M059J (cell line): ENCODE measurements around the gene AZU1. TPM values are rescaled to one million over a fixed set of nuclear protein-coding genes. Genes with fewer than 3 reads are reported as not detected.
A peak's percentile ranks its signal among the peaks of the same experiment; 100 is the strongest.
"Not testable (repeated sequence)": the region's sequence is repeated elsewhere in the genome, so short reads cannot be mapped to it uniquely, and the experiment has no call there.

ENCODE experiments used
- DNase-seq: peaks from one replicate; pipeline ENCODE4 v3.0.0-alpha.2; 2012; ENCODE audit warnings: low read depth
- total RNA-seq: library from RNA; depleted of rRNA; stranded (reverse); fragments of >200 nt; shearing (Covaris generic); gene quantifications from 2 replicates; pipeline ENCODE4 v1.2.3, GENCODE V29; 2014

Gene AZU1
- total RNA-seq, 1 experiment from 2014 or later: not detected

DNA sequence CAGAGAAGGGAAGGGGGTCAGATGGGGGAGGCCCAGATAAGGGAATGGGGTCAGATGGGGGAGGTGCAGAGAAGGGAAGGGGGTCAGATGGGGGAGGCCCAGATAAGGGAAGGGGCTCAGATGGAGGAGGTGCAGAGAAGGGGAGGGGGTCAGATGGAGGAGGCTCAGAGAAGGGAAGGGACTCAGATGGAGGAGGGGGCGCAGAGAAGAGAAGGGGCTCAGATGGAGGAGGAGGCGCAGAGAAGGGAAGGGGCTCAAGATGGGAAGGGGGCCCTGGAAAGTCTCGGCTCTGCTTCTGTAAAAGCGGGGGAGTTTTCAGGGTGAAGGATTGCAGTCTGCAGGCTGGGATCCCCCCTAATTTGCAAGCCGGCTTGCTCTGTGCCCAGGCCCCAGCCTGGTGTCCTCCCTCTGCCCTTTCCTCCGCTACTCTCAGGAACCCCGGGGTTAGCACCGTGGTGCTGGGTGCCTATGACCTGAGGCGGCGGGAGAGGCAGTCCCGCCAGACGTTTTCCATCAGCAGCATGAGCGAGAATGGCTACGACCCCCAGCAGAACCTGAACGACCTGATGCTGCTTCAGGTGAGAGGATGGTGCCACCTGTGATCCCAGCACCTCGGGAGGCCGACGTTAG is 1.6 kb downstream of the AZU1 start:
- no peak for DNase-seq

DNA sequence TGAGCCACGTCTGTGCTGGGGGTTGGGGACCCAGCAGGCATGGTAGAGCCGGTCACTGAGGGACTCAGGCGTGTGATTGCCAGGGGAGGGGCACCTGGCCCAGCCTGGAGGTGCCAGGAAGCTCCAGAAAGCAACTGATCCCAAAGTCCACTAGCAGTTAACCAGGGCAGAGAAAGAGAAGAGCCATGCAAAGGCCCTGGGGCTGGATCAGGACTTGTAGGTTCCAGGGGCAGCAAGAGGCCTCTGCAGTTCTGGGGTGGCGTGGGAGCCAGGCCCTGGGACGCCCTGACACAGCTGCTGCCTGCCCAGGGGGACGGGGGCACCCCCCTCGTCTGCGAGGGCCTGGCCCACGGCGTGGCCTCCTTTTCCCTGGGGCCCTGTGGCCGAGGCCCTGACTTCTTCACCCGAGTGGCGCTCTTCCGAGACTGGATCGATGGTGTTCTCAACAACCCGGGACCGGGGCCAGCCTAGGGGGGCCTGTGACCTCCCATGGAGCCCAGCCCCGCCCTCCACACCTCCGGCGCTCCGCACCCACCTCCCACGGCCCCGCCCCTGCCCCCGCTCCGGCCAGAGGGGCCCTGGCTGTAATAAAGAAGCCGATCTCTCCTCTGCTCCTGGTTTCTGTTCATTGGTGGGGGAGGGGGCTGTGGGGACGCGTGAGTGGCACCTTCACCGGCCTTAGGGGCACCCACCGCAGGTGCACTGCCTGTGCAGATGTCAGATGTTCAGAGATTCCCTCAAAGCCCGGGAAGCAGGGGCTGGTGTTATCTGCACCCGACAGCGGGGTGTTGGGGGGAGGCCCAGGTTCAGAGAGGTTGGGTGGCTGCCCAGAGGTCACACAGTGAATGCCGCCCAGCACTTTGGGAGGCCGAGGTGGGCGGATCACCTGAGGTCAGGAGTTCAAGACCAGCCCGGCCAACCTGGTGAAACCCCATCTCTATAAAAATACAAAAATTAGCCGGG is 4.1 kb downstream of the AZU1 start:
- no peak for DNase-seq

GRCh38 chr19:834216-834615 is 6.6 kb downstream of the AZU1 start:
- DNase-seq: no peak

- no peak for DNase-seq
Observed at GRCh38 chr19:835210-835810, 7.7 kb downstream of the AZU1 start.

- no peak for DNase-seq
Observed at GRCh38 chr19:840519-841206, 13.0 kb downstream of the AZU1 start, which contains the start of gene PRTN3. PRTN3 (plus strand) TSS chr19:840999; CDS start chr19:841009, 10 bp downstream.

GRCh38 chr19:842802-843179 is 15.2 kb downstream of the AZU1 start:
- not testable (repeated sequence) for DNase-seq

DNA sequence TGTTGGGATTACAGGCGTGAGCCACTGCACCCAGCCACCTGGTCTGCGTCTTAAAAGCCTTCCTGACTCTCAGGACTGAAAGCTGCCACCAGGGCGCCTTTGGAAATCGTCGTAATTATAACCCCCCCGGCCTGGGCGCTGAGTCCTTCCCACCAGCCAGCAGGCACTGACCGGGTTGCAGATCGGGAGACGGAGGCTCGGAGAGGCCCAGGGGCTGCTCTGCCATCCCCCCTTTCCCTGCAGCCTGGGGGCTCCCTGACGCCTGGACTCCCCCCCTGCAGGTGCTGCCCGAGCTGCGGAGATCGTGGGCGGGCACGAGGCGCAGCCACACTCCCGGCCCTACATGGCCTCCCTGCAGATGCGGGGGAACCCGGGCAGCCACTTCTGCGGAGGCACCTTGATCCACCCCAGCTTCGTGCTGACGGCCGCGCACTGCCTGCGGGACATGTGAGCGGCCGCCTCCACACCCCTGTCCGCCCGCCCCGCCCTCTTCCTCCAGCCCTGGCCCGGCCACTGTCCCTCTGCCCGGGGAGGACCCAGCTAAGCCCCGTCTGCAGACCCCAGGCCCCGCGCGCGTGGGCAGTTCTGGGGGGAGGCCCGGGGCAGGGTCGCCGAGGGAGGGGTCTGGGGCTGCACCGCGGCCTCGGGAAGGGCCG is 15.7 kb downstream of the AZU1 start:
- peak; percentile 34 for DNase-seq

DNA sequence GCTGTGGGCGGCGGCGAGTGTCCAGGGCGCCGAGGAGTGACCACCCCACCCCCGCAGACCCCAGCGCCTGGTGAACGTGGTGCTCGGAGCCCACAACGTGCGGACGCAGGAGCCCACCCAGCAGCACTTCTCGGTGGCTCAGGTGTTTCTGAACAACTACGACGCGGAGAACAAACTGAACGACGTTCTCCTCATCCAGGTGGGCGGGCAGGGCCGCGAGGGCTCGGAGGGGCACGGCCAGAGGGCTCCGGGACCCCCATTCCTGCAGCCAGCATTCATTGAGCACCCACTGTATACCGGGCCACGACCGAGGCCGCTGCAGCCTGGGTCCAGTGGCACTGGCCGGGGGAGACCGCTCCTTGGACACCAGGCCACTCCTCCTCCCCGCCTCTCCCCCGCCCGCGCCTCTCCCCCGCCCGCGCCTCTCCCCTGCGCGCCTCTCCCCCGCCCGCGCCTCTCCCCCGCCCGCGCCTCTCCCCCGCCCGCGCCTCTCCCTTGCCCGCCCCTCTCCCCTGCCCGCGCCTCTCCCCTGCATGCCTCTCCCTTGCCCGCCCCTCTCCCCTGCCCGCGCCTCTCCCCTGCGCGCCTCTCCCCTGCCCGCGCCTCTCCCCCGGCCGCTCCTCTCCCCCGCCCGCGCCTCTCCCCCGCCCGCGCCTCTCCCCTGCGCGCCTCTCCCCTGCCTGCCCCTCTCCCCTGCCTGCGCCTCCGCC is 16.4 kb downstream of the AZU1 start:
- DNase-seq: no peak

- no peak for DNase-seq
Observed at GRCh38 chr19:844546-844971, 16.9 kb downstream of the AZU1 start.

DNA sequence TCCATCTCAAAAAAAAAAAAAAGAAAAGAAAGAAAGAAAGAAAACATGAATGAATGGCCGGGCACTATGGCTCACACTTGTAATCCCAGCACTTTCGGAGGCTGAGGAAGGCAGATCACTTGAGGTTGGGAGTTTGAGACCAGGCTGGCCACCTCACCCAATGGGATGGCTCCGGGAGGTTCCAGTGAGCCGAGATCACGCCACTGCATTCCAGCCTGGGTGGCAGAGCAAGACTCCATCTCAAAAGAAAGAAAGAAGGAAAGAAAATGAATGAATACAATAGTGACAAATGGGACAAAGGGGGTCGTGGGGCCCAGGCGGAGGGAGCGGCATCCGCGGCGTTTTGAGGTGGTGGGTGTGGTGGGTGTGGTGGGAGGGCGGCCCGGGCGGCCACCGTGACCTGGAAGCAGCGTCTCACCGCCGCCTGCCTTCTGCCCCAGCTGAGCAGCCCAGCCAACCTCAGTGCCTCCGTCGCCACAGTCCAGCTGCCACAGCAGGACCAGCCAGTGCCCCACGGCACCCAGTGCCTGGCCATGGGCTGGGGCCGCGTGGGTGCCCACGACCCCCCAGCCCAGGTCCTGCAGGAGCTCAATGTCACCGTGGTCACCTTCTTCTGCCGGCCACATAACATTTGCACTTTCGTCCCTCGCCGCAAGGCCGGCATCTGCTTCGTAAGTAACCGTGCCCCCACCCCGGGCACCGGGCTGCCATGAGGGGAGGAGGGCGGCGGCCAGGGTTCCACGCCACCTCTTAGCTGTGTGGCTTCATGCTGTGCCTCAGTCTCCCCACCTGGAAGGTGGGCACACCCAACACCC is 18.3 kb downstream of the AZU1 start:
- DNase-seq: no peak

- peak; percentile 25 for DNase-seq
Observed at GRCh38 chr19:848386-848921, 20.8 kb downstream of the AZU1 start.

DNA sequence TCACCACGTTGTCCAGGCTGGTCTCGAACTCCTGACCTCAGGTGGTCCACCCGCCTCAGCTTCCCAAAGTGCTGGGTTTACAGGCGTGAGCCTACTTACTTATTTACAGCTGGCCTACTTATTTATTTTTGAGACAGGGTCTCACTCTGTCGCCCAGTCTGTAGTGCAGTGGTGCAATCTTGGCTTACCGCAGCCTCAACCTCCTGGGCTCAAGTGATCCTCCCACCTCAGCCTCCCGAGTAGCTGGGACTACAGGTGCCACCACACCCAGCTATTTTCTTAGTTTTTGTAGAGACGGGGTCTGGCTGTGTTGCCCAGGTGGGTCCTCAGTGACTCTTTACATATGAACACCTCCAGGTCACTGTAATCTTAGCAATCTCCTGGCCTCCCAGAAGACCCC is 21.6 kb downstream of the AZU1 start:
- not testable (repeated sequence) for DNase-seq

DNA sequence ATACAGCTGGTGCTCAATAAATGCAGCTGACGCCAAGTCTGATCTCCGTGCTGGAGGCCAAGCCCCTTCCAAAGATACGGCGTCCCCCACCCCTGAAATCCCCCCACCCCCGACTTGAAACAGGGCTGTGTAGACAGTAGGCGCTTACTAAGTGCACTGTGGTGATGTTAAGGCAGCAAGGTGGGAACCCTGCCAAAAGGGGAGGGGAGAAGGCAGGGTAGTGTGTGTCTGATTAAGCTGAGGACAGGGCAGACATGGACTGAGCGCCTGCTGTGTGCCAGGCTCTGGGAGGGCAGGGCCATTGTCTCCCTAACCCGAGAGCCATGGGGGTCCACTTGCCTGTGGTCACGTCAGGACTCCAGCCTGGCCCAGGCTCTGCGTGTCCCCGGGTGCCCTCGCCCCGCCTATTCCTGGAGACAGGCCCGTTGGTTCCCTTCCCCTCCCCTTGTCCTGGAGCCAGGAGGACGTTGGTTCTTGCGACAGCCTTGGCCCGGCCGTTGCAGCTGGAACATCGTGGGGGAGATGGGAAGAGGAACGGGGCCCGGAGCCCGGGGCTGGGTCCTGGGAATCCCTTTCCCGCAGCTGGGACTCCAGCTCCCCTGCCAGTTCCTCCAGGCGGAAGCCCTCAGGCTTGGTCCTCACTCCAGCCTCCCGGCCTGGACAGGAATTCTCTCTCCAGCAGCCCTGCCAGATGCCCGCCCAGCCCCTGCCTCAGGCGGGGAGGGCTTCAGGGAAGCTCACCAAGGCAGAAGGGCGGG is 22.8 kb downstream of the AZU1 start:
- DNase-seq: peak; percentile 92

DNA sequence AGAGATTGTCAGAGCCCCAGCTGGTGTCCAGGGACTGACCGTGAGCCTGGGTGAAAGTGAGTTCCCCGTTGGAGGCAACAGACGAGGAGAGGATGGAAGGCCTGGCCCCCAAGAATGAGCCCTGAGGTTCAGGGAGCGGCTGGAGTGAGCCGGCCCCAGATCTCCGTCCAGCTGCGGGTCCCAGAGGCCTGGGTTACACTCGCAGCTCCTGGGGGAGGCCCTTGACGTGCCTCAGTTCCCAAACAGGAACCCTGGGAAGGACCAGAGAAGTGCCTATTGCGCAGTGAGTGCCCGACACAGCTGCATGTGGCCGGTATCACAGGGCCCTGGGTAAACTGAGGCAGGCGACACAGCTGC is 23.3 kb downstream of the AZU1 start:
- DNase-seq: no peak

GRCh38 chr19:852136-853013 is 24.7 kb downstream of the AZU1 start, which contains the start of gene ELANE:
ELANE (plus strand) TSS chr19:852303; CDS start chr19:852329, 26 bp downstream.
- DNase-seq: no peak

DNA sequence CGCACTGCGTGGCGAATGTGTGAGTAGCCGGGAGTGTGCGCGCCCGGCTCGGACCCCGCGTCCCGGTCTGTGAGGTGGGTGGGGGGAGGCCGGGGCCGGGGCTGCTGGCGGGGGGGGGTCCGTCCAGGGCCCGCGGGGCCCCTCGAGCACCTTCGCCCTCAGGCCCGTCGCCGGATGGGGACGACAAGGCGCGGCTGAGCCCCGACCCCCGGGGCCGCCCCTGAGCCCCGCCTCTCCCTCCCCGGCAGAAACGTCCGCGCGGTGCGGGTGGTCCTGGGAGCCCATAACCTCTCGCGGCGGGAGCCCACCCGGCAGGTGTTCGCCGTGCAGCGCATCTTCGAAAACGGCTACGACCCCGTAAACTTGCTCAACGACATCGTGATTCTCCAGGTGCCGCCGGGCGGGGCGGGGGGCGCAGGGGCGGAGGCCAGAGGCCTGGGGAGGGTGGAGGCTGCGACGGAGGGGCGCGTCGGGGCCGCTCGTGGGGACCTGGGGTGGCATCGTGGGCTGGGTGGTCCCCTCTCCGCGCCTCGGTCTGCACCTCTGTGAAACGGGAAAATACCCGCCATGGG is 25.5 kb downstream of the AZU1 start:
- DNase-seq: no peak

- DNase-seq: not testable (repeated sequence)
Observed at GRCh38 chr19:853614-854220, 26.1 kb downstream of the AZU1 start.
